GF-D8 (cell line): ENCODE results near the gene CAPN10.
A peak's percentile ranks its signal among the peaks of the same experiment; 100 is the strongest.
"Not testable (repeated sequence)": the region's sequence is repeated elsewhere in the genome, so short reads cannot be mapped to it uniquely, and the experiment has no call there.

Source experiments
- DNase-seq: peaks from one replicate; lab custom pipeline; 2025; lab: John Stamatoyannopoulos, UW

The CAPN10 gene, protein sequence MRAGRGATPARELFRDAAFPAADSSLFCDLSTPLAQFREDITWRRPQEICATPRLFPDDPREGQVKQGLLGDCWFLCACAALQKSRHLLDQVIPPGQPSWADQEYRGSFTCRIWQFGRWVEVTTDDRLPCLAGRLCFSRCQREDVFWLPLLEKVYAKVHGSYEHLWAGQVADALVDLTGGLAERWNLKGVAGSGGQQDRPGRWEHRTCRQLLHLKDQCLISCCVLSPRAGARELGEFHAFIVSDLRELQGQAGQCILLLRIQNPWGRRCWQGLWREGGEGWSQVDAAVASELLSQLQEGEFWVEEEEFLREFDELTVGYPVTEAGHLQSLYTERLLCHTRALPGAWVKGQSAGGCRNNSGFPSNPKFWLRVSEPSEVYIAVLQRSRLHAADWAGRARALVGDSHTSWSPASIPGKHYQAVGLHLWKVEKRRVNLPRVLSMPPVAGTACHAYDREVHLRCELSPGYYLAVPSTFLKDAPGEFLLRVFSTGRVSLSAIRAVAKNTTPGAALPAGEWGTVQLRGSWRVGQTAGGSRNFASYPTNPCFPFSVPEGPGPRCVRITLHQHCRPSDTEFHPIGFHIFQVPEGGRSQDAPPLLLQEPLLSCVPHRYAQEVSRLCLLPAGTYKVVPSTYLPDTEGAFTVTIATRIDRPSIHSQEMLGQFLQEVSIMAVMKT

DNA sequence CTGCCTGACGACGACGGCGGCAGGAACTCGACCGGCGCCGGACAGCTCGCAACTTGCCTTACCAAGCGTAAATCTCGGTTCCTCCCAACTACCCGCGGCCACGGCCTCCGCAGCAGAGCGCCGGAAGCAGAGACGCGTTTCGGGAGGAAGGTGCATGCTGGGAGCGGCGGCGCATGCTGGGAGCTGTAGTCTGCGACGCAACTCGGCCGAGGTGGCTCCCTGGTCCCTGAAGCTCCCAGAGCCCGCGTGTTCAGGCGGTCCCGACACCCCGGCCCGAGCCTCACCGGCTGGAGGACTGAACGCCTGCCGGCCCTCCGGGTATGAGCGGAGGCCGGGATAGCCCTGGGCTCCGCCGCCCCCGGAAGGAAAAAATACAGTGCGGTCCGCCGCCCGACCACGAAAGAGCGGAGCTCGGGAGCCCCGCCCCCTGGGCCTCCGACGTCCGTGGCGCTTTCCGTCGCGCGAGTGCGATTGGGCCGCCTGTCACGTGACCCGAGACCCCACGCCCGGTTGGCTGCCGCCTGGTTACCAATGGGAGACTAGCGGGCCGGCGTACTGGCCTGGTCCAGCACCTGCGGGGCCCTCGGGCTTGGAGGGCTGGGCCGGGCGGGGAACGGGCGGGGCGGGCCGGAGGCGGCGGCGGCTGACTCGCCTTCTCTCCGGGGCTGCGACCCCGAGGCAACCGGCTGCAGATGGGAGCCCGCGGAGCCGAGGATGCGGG is at the start of gene CAPN10:
Gene CAPN10 (plus strand): TSS at position 537 of the 721 bp plus-strand sequence. CDS start 178 bp downstream, at position 715.
- peak; percentile 74 for DNase-seq

DNA sequence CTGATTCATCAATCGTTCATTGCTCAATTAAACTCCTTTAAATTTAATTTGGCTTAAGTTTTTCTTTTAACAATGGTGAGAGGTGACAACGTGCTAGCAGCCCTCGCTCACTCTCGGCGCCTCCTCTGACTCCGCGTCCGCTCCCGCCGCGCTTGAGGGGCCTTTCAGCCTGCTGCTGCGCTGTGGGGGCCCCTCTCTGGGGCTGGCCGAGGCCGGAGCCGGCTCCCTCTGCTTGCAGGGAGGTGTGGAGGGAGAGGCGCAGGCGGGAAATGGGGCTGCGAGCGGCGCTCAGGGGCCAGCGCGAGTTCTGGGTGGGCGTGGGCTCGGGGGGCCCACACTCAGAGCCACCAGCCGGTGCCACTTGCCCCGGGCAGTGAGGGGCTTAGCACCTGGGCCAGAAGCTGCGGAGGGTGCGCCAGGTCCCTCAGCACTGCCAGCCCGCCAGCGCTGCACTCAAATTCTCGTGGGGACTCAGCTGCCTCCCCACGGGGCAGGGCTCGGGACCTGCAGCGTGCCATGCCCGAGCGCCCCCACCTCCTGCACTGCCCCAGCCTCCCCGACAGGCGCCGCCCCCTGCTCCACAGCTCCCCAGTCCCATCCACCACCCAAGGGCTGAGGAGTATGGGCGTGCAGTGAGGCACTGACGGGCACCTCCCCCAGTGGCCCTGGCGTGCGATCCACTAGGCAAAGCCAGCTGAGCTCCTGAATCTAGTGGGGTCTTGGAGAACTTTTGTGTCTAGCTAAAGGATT is 48.3 kb upstream of the CAPN10 start:
- DNase-seq: no peak

DNA sequence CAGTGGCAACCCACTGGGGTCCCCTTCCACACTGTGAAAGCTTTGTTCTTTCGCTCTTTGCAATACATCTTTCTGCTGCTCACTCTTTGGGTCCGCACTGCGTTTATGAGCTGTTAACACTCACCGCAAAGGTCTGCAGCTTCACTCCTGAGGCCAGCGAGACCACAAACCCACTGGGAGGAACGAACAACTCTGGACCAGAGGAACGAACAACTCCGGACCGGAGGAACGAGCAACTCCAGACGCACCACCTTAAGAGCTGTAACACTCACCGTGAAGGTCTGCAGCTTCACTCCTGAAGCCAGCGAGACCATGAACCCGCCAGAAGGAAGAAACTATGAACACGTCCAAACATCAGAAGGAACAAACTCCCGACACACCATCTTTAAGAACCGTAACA is 47.4 kb upstream of the CAPN10 start:
- DNase-seq: not testable (repeated sequence)

DNA sequence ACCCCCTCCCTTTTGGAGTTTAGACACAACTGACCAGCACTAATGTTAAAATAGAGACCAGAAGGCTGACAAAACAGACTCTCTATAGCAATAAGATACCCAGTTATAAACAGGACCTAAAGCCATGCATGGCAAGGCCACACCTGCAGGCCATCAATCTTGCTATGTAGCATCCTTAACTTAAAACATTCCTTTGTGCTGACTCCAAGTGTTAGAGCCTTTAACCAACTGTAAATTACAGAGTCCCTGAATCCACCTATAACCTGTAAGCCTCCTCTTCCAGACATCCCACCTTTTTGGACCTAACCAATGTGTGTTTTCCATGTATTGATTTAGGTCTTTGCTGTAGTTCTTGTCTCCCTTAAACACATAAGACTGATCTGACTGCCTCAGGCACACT is 46.6 kb upstream of the CAPN10 start:
- DNase-seq: no peak

DNA sequence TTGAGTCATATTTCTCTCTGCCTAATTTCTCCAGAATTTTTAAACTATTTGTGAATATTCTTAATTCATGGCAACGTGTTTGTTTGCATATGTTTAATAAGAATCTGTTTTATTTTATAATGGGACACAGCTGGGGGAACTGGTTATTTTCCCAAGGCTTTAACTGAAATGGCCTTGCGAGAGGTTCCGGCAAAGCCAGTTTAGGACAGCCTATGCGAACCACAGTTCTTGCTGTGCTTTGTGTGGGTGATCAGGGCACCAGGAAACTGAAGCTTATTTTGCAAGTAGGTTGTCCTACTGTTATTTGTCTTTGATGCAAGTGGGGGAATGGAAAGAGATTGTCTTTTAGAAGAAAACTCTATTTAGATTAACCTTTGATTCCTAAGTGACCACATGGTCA is 35.2 kb upstream of the CAPN10 start:
- no peak for DNase-seq

DNA sequence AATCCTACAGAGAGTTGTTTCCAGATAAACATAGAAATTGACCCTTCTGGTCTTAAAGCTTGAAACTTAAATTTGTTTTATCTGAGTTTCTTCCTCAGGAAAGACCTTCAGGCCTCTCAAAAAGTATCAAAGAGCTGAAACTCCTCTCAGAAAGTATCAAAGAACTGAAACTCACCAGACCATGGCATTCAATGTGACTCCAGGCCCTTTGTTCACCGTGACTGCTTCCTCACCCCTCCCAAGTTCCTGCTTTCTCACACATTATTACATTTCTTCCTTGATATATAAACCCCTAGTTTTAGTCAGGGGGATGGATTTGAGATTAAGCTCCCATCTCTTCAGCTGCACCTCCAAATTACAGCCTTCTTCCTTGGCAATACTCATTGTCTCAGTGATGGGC is 34.7 kb upstream of the CAPN10 start:
- no peak for DNase-seq

DNA sequence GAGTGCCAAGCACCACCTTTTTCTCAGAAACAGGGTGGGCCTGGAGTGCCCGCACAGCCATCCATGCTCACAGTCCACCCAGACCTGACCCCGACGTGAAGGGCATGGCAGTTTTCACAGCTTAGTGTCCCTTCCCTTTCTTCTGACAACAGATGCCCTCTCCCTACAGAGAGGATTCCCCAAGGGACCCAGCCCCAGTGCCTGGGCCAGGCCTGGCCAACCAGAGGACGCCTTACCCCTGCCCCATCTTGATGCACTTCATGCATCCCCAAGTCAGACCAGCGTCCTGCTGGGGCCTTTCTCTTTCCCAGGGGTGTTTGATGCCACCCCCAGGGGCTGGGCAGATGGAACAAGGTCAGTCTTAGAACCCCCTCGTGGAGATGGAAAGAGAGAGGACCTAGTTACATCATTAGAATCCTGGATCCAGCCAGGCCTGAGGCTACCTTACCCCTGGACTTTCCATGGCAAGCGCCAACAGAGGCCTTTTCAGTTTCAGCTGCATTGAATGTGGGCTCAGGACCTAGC is 32.5 kb upstream of the CAPN10 start:
- no peak for DNase-seq

DNA sequence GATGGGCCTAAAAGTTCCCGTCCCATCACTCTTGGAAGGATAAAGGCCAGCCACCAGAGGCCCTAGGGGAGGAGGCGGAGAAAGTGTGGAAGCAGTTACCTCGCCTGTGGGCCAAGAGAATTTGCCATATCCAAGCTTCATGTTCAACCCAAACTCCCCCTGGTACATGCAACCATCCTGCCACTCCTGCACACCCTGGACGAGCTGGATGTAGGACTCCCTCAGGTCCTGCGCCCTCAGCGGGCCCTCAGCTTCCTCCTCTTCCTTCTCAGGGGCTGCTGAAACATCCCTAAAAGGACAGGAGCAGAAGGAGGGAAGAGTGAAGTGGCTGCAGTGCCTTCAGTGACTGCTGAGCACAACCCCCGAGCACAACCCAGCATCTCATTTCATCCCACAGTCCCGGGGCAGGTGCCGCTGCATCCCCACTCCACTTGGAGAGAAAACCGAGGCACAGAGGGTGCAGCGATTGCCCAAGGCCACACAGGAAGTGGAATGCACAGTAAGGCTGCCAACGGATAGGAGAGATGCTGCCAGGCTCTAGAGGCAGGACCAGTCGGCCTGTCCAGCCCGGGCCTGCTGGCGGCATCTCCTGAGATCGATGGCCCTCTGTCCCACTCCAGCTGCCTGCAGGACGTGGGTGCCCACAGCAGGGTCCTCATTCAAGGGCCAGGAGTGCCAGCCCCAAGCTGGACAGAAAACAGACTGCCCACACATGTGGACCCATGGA is 31.6 kb upstream of the CAPN10 start:
- no peak for DNase-seq

DNA sequence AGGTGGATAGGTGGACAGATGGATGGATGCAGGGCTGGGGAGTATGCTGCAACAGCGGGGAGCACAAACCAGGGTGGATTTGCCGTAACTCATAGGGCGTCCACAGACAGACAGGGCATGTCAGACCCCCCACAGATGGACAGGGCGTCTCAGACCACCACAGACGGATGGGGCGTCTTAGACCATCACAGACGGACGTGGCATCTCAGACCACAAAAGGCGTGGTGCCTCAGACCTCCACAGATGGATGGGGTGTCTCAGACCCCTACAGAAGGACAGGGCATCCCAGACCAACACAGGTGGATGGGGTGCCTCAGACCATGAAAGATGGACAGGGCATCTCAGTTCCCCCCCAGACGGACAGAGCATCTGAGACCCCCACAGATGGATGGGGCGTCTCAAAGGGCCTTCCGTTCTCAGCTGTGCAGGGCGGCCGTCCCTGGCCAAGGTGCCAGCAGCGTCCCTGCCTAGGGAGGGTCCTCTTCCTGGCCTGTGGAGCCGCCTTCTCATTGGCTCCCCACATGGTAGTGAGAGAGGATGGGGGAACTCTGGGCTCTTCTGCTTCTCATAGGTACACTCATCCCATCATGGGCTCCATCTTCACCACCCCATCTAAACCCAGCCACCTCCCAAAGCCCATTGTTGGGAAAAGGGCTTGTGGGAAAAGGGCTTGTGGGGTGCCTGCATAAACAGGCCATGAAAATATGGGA is 30.8 kb upstream of the CAPN10 start:
- no peak for DNase-seq

DNA sequence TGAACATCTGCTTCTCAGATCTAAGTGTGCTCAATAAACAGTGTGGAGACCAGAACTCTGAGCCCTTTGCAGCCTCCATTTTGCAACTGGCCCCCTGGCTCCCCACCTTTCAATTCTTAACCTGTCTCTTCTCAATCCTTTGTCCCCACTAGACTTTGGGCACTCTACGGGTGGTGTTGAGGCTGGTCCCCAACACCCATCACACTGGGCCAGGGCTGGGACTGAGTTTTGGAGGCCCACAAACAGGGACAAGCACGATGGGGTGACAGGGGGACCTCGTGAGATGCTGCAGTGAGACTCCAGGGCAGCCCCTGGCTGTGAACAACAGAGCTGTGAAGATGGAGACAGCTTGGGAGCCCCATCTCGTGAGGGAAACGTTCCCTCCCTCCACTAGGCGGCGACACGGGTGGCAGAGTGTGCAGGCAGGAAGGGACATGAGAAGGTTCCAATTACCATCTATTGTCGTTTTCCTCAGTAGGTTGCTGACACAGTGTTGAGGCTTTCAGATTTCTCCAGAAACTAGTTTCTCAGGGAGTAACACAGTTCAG is 29.9 kb upstream of the CAPN10 start:
- no peak for DNase-seq

DNA sequence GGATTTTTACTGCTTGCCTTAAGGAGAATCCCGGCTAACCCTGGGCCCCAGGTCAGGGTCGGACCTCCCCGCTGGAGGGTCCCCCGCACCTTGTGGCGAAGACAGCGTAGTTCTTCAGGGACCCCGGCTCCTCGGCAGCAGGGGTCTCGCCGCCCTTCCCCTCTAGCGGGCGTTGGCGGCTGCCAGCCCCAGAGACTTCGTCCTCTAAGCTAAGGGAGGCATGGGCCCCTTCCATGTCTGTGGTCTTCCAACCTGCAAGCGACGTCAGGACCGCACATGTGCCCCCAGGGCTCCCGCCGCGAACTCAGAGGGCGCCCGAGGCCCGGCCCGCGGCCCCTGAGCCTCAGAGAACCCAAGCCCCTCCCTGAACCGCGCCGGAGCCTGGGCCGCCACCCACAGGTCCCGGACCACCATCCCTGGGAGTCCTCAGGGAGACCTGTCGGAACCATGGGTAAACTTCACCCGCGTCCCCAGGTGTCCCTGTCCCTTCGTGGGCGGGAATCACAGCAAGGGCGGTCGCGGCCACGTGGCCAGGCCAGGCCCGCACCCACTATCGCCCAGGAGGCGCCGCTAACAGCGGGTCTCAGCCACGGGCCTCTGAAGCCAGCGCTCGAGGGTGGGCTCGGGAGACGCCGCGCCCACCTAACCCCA is 29.3 kb upstream of the CAPN10 start:
- DNase-seq: no peak

DNA sequence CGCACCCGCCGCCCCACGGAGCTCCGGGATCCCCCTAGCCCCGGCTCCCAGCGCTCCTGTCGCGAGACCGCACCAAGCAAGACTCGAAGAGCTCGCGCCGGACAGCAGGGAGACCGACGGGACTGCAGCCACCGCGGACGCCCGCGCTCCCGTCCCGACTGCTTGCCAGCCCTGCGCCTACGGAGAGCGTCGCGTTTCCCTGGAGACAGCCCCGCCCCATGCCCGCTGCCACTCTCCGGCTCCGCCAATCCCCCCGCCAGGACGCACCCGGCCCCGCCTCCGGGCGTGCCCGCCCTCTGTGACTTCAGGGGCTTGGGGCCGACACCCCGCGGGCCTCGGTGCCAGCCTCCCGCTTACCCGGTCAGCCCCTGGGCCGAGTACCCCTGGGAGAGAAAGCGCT is 28.7 kb upstream of the CAPN10 start, which contains the start of gene ANKMY1:
Gene ANKMY1 (minus strand): TSS at position 181 of the 400 bp plus-strand sequence. CDS start 653 bp downstream, outside the sequence.
- DNase-seq: no peak

DNA sequence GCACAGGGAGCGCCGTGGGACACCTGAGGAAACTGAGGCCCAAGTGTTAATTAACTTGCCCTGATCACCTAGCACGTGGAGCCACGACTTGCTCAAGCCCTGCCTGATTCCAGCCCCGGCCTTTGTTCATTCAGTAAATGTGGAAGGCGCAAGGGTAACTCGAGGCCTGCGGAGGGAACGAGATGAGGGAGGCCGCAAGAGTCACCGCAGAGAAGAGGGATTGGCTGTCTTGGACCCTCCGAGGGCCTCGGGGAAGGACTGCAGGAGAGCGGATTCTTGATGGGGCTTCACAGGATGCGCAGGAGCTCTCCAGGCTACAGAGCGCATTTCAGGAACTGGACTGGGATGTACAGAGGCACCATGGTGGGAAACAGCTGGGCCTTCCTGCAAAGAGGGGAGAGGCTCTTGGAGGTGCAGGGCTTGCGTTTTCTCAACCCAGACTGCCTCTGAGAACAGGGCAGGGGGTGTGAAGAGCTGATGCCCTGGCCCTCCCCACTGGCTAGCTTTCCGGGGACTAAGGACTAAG is 28.2 kb upstream of the CAPN10 start:
- DNase-seq: no peak

DNA sequence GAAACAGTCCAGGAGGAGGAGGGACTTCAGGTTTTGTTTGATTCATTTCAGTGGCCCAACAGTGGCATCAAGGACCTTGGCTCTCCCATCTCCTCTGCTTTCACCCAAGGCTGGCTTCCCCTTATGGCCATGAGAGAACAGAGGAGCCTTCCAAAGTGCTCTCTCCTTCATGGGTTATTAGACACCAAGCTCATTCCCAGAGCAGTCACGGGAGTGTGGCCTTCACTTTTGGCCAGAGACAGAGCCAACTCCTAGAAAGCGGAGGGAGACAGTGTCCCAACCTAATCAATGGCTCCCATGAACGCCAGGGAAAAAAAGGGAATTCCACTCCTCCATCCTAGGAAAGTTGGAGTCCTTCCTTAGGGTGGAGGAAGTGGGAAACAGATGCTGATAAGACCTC is 27.2 kb upstream of the CAPN10 start:
- DNase-seq: no peak

DNA sequence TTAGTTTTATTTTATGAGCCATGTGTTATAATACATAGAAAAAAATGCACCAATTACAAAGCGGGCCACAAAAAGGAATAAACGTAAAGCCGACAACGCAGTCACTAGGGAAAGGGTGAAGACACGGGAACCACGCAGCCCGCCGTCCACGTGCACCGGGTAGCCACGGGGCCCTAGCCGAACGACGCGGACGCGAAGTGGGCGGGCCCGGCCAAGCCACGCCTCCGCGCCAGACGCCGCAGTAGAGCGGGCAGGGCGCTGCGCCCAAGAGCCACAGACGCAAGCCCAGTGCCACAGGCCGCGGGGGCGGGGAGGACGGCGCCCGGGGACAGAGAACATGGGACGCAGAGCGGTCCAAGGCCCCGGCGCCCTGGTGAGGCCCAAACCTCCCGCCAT is 26.5 kb upstream of the CAPN10 start, which contains the start of gene DUSP28:
Gene DUSP28 (plus strand): TSS at position 274 of the 396 bp plus-strand sequence. CDS start 328 bp downstream, outside the sequence.
- peak; percentile 74 for DNase-seq

DNA sequence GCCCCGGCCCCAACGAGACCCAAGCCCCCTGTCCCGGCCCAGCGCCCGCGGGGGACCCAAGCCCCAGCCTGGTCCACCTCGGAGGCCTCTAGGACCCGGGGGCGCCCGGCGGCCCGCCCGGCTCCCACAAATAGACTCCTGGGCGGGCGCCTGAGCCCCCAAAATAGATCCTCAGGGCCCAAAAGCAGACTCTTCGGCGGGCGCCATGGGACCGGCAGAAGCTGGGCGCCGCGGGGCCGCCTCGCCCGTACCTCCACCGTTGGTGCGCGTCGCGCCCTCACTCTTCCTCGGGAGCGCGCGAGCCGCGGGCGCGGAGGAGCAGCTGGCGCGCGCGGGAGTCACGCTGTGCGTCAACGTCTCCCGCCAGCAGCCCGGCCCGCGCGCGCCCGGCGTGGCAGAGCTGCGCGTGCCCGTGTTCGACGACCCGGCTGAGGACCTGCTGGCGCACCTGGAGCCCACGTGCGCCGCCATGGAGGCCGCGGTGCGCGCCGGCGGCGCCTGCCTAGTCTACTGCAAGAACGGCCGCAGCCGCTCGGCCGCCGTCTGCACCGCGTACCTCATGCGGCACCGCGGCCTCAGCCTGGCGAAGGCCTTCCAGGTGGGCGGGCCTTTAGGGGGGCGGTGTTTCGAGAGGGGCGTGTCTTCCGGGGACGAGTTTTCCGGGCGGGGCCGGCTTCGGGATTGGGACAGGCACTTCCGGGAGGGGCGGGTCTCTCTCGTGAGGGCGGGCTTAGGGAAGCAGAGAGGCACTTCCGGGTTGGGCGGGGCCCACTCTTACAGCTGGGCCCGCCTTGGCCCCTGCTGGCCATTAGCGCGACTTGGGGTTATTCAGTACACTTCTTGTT is 25.8 kb upstream of the CAPN10 start:
- peak; percentile 92 for DNase-seq

DNA sequence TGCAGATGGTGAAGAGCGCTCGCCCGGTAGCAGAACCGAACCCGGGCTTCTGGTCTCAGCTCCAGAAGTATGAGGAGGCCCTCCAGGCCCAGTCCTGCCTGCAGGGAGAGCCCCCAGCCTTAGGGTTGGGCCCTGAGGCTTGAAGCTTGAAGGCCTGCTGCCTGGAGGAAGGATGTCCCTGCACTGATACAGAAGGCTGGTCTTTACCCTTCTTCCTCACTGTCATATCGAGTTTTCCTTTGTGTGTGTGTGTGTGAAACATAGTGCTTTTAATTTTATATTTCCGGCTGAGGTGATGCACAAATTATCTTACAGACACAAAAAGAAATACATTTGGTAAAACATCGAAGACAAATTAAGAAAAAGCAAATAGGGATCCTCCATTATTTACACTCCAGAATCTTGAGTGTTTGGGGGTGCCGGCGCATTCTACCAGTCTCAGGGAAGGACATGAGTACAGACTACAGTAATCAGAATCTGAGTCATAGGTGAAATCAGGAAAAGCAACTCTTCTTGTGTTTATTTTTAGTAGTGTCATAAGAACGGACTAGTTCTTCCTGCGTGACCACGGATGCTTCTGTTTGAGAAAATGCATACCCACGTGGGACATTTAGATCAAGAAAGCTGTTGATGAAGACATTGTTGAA is 25.1 kb upstream of the CAPN10 start:
- DNase-seq: peak; percentile 18

DNA sequence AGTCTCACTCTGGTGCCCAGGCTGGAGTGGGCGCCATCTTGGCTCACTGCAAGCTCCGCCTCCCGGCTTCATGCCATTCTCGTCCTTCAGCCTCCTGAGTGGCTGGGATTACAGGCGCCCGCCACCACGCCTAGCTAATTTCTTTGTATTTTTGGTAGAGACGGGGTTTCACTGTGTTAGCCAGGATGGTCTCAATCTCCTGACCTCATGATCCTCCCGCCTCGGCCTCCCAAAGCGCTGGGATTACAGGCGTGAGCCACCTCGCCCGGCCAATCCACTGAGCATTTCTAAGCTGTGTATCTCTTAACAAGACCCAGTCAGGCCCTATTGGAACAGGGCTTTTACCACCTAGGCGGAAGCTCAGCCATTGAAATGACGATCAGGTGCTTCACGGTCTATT is 23.3 kb upstream of the CAPN10 start:
- not testable (repeated sequence) for DNase-seq
